ENCODE measurements around the gene COL4A4.

Gene COL4A4

GRCh38 chr2:227164763-227165291 is 822 bp upstream of the COL4A4 start (continued):
- no peak for TF ChIP-seq KLF16 (tag by site-specific recombination; IDR thresholded peaks at IDR 0.05)
- no peak for TF ChIP-seq BCL6B (tag by site-specific recombination; IDR thresholded peaks at IDR 0.05)
- TF ChIP-seq ZNF610 (tag by site-specific recombination; IDR thresholded peaks at IDR 0.05; ENCODE audit: borderline replicate concordance) = peak; percentile 40; the same call in 1 of the 2 replicates
- TF ChIP-seq HIC1 (tag by site-specific recombination; IDR thresholded peaks at IDR 0.05) = no peak
- no peak for TF ChIP-seq ZNF37A (tag by site-specific recombination; IDR thresholded peaks at IDR 0.05)
- TF ChIP-seq BCL11A (tag by site-specific recombination; IDR thresholded peaks at IDR 0.05; ENCODE audit: low read depth) = no peak
- no peak for TF ChIP-seq ZNF169 (tag by site-specific recombination; IDR thresholded peaks at IDR 0.05)
- 0 out of 2 replicates have a peak, but pooled peaks have one; percentile 17 for TF ChIP-seq ZSCAN5A (tag by site-specific recombination; IDR thresholded peaks at IDR 0.05)
- TF ChIP-seq ZNF571 (tag by site-specific recombination; IDR thresholded peaks at IDR 0.05) = no peak
- no peak for TF ChIP-seq ZNF580 (tag by site-specific recombination; IDR thresholded peaks at IDR 0.05)
- TF ChIP-seq ZNF10 (tag by site-specific recombination; IDR thresholded peaks at IDR 0.05) = no peak
- 0 out of 2 replicates have a peak, but pooled peaks have one; percentile 12 for TF ChIP-seq CTCF (tag by site-specific recombination; IDR thresholded peaks at IDR 0.05)
- no peak for TF ChIP-seq ZBTB1 (tag by site-specific recombination; IDR thresholded peaks at IDR 0.05)
- no peak for TF ChIP-seq PRDM4 (tag by site-specific recombination; IDR thresholded peaks at IDR 0.05)
- no peak for TF ChIP-seq ZNF518A (tag by site-specific recombination; conservative IDR thresholded peaks at IDR 0.05; ENCODE audit: low read depth)
- no peak for TF ChIP-seq RBAK (tag by site-specific recombination; IDR thresholded peaks at IDR 0.05)
- no peak for TF ChIP-seq ZNF18 (tag by site-specific recombination; IDR thresholded peaks at IDR 0.05)
- no peak for TF ChIP-seq ZFP37 (tag by site-specific recombination; IDR thresholded peaks at IDR 0.05)
- TF ChIP-seq ZNF837 (tag by site-specific recombination; IDR thresholded peaks at IDR 0.05) = no peak
- TF ChIP-seq ZNF214 (tag by site-specific recombination; IDR thresholded peaks at IDR 0.05; ENCODE audit: borderline replicate concordance) = no peak
- TF ChIP-seq FEZF1 (tag by site-specific recombination; IDR thresholded peaks at IDR 0.05) = no peak
- no peak for TF ChIP-seq ZXDB (tag by site-specific recombination; IDR thresholded peaks at IDR 0.05)
- TF ChIP-seq ZNF239 (tag by site-specific recombination; IDR thresholded peaks at IDR 0.05) = no peak
- TF ChIP-seq ZNF776 (tag by site-specific recombination; IDR thresholded peaks at IDR 0.05; ENCODE audit: borderline replicate concordance) = no peak

Measured in HEK293 (cell line).